ENCODE measurements around the gene ABHD17A.

Gene ABHD17A

GRCh38 chr19:1885398-1886119 is at the start of gene ABHD17A:
ABHD17A (minus strand) TSS chr19:1885496; CDS start chr19:1881566, 3,930 bp downstream.
- DNase-seq (ENCODE audit: low read depth), result peak; percentile 96

DNA sequence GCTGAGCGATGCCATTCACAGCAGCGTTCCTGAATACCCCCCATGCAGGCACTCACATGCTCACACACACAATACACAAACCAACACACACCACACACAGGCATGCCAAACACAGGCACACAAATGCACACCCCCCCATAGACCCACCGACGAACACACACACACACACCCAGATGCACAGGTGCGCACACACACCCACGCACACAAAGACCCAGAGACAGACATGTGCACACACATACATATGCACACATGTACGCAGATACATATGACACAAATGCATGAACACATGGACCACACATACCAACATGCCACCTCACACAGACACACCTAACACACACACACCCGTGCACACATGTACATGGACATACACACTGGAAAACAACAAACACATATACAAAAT is 48.6 kb upstream of the ABHD17A start:
- DNase-seq (ENCODE audit: low read depth), result no peak

DNA sequence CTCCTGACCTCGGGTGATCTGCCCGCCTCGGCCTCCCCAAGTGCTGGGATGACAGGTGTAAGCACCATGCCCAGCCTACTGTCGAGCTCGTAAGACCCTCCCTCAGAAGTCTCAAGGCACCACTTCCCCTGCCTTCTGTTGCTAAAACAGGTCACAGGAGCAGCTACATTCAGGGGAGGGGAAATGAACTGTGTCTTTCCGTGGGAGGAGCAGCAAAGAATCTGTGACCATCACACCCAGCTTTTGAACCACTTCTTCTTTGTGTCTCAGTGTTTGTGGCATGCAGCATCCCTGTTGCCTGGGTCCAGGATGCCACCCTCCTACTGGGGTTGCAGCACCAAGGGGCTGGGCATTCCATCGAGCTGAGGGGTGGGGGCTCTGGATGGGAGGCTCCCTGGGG is 47.9 kb upstream of the ABHD17A start:
- DNase-seq (ENCODE audit: low read depth), result no peak

DNA sequence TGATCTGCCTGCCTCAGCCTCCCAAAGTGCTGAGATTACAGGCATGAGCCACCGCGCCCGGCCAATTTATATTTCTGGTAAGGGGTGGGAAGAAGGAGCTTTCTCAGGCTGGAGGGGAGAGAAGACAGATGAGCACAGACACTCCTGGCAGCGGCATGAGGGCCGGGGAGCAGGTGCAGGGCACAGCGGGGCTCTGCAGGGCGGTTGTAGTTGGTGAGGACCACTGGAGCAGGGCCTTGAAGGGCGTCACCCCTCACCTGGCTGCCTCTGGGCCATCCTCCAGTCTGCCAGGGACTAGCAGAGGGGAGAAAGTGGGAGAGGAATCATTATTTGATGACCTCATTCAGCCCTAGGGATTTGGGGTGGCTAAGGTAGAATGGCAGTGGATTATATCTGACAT is 47.1 kb upstream of the ABHD17A start:
- no peak for DNase-seq (ENCODE audit: low read depth)

- DNase-seq (ENCODE audit: low read depth), result no peak
Observed at GRCh38 chr19:1931445-1931844, 46.1 kb upstream of the ABHD17A start.

DNA sequence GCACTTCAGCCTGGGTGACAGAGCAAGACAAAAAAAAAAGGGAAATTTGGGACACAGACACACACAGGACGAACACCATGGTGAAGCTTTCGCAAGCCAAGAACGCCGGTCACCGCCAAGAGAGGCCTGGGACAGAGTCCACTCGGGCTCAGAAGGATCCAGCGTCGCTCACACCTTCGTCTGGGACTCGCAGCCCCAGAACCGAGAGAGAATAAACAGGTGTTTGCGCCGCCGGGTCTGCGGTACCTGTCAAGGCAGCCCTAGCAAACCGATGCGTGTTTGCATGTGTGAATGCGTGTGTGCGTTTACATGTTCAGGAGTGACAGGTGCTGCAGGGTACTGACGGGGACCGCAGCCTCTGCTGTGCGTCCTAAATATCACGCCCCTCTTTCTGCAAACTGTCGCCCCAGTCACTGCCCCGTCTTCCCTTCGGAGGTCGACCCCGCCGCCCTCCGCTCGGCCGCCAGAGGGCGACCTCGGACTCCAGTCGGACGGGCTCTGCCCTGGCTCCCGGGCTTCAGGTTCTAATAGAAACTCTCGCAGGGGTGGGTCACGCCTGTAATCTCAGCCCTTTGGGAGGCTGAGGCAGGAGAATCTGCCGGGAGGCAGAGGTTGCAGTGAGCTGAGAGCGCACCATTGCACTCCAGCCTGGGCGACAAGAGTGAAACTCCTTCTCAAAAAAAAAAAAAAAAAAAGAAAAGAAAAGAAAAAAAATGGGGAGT is 43.9 kb upstream of the ABHD17A start:
- peak; percentile 81 for DNase-seq (ENCODE audit: low read depth)

DNA sequence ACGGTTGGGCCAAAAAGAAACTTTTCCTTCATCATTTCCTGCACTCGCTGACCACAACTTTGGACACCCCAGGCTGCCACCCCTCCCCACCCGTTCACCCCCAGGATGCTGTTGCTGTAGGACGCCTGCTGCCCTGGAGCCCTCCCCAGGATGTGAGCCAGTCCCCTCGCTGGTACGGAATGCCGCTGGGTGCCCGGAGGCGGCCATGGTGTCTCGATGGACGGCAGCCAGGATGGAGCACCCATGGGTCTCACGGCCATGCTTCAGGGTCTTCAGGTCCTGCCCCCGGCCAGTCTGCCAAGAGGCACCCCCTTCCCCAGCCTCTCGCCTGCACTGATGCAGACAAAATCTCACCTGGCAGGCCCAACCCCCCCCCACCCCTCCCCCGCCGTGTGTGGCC is 40.2 kb upstream of the ABHD17A start:
- DNase-seq (ENCODE audit: low read depth), result no peak

- no peak for DNase-seq (ENCODE audit: low read depth)
Observed at GRCh38 chr19:1924320-1924961, 39.1 kb upstream of the ABHD17A start.

- no peak for DNase-seq (ENCODE audit: low read depth)
Observed at GRCh38 chr19:1923319-1923718, 38.0 kb upstream of the ABHD17A start.

- no peak for DNase-seq (ENCODE audit: low read depth)
Observed at GRCh38 chr19:1922803-1923202, 37.5 kb upstream of the ABHD17A start.

DNA sequence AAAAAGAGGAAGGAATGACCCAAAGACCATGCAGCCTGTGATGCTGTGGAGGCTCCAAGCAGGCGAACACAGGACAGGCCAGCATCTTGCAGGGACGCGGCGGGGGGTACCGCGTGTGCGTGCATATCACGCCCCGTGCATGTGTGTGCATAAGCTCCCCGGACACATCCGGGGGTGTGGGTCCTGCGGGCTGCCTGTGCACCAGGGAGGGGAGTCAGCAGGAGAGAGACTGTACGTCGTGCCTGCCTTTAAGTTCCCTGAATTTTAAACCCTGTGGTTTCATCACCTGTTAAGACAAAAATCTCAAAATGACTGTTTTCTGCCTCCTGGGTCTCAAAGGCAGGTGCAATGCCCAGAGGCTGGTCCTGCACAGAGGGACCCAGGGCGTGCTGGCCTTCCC is 36.5 kb upstream of the ABHD17A start:
- DNase-seq (ENCODE audit: low read depth), result no peak

DNA sequence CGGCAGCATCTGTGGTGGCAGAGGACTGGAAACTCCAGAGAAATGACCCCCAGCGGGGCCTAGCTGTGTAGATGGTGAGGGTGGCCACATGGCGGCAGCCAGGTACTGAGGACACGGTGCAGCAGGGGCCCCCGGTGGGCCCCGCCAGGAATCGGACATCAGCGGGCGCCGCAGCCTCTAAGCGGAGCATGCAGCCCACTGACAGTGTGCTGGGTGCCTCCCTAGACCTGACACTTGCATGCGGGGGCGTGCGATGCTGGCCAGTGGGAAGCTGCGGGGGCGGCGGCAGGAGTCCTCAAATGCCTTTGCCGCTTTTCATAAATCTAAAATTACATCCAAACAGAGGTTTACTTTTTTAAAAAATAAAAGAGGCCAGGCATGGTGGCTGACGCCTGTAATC is 36.0 kb upstream of the ABHD17A start:
- no peak for DNase-seq (ENCODE audit: low read depth)

DNA sequence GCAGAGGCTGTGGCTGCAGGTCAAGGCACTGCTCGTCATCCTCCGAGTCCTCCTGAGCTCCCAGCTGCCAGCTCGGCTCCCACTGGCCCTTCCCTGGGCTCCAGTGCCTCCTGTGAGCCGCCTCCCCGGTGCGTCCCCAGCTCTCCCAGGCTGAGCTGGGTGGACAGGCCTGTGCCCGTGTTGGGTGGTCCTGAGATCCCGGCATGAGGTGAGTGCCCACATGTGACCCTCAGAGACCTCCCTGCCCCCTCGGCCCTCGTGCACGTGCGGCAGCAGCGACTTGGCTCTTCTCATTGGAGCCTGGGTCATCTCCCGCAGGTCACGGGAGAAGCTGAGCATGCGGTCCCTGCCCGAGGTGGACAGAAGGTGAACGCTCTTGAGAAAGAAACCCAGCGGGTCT is 35.3 kb upstream of the ABHD17A start:
- no peak for DNase-seq (ENCODE audit: low read depth)

DNA sequence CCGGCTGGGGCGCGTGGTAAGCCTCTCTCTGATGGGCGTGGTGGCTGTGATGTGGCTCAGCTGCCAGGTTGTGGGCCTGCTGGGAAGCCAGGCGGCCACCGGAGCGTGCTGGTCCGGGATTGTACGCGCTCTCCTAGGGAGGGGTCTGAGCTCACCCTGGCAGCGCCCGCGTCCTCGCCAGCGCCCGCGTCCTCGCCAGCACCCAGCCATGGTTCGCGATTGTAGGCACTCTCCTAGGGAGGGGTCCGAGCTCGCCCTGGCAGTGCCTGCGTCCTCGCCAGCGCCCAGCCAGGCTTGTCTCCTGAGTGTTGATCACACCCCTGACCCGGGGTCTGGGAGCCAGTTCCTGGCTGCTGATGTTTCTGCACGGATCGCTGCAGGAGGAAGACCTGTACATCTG is 33.7 kb upstream of the ABHD17A start:
- DNase-seq (ENCODE audit: low read depth), result no peak

DNA sequence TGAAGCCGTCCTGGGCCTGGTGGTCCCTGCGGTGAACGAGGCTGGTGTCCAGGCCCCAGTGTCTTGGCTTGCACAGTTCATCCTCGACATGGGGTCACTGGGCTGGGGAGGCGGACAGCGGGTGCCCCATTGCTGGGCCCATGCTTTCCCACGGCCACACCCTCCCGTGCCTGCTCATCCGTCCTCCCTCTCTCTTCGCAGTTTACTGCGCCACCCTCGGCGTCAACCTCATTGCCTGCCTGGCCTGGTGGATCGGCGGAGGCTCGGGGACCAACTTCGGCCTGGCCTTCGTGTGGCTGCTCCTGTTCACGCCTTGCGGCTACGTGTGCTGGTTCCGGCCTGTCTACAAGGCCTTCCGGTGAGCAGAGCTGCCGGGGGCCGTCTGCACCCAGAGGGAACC is 32.6 kb upstream of the ABHD17A start:
- no peak for DNase-seq (ENCODE audit: low read depth)

DNA sequence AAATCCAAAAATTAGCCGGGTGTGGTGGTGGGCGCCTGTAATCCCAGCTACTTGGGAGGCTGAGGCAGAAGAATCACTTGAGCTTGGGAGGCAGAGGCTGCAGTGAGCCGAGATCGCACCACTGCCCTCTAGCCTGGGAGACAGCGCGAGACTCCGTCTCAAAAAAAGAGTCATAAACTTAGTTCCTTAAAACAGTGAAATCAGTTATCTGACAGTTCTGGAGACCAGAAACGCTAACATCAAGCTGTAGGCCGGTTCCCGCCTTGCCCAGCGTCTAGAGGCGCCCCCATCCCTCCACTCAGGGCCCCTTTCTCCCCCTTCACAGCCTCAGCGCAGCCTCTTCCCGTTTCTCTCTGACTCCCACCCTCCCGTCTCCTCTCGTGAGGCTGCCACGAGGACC is 31.9 kb upstream of the ABHD17A start:
- no peak for DNase-seq (ENCODE audit: low read depth)

GRCh38 chr19:1914826-1915341 is 29.6 kb upstream of the ABHD17A start:
- no peak for DNase-seq (ENCODE audit: low read depth)

- no peak for DNase-seq (ENCODE audit: low read depth)
Observed at GRCh38 chr19:1913781-1914577, 28.7 kb upstream of the ABHD17A start.

DNA sequence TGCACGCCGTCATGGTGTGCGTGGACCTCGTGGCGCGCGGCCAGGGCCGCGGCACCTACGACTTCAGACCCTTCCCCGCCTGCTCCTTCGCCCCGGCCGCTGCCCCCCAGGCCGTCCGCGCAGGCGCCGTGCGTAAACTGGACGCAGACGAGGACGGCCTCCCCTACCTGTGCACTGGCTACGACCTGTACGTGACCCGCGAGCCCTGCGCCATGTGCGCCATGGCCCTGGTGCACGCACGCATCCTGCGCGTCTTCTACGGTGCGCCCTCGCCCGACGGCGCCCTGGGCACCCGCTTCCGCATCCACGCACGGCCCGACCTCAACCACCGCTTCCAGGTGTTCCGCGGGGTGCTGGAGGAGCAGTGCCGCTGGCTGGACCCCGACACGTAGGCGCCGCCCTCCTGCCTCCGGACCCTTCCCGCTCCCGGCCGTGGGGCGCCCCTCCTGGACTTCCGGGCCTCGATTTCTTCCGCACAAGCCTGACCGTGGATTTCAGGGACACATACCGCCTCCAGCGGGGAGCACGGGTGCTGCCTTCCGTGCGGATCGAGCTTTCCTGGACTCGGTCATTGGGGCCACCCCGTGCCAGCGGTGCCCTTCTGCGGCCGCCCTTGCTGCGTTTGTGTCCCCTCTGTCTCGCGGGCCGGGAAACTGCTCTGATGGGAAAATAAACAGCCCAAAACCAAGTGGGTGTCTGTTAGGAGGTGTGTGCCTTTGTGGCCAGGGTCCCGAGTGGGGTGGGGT is 27.6 kb upstream of the ABHD17A start:
- no peak for DNase-seq (ENCODE audit: low read depth)

DNA sequence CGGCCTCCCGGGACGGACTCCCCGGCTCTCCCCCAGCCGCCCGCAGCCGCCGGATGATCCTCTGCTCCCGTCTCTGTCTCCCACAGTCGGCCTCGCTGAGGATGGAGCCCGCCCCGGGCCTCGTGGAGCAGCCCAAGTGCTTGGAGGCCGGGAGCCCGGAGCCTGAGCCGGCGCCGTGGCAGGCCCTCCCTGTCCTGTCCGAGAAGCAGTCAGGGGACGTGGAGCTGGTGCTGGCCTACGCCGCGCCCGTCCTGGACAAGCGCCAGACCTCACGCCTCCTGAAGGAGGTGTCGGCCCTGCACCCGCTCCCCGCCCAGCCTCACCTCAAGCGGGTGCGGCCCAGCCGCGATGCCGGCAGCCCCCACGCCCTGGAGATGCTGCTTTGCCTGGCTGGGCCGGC is 26.7 kb upstream of the ABHD17A start:
- no peak for DNase-seq (ENCODE audit: low read depth)

DNA sequence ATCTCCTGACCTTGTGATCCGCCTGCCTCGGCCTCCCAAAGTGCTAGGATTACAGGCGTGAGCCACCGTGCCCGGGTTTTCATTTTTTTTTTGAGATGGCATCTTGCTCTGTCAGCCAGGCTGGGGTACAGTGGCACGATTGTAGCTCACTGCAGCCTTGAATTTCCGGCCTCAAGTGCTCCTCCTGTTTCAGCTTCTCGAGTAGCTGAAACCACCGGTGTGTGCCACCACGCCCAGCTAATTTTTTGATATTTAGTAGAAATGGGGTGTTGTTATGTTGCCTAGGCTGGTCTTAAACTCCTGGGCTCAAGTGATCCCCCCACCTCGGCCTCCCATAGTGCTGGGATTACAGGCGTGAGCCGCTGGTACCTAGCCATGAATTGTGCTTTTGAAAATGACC is 25.8 kb upstream of the ABHD17A start:
- DNase-seq (ENCODE audit: low read depth), result no peak

- DNase-seq (ENCODE audit: low read depth), result no peak
Observed at GRCh38 chr19:1910177-1910576, 24.9 kb upstream of the ABHD17A start.

Data from activated T-cell treated with anti-CD3 and anti-CD28 coated beads for 48 hours (primary cell).